GM19240 (cell line): ENCODE results near the gene SPDYE2B.
"Not testable (repeated sequence)": the region's sequence is repeated elsewhere in the genome, so short reads cannot be mapped to it uniquely, and the experiment has no call there.

Source experiments
- DNase-seq: peaks from one replicate; pipeline ENCODE4 v3.0.0; 2011; ENCODE audit warnings: low spot score; ENCODE audit not compliant: insufficient read length

Gene SPDYE2B

GRCh38 chr7:102642691-102643090 lies 7.4 kb upstream of the SPDYE2B start, which contains the start of gene UPK3BL1:
Gene UPK3BL1, minus strand, starts transcription at chr7:102642791. Its CDS starts 50 bp downstream, at chr7:102642741.
- not testable (repeated sequence) for DNase-seq

- DNase-seq = not testable (repeated sequence)
Observed at GRCh38 chr7:102643404-102643803, 6.7 kb upstream of the SPDYE2B start.

GRCh38 chr7:102647813-102648212 lies 2.3 kb upstream of the SPDYE2B start:
- DNase-seq = not testable (repeated sequence)

GRCh38 chr7:102664765-102665164 lies 14.6 kb downstream of the SPDYE2B start:
- not testable (repeated sequence) for DNase-seq

GRCh38 chr7:102666850-102667249 lies 16.7 kb downstream of the SPDYE2B start:
- DNase-seq = not testable (repeated sequence)

GRCh38 chr7:102667523-102667922 lies 17.4 kb downstream of the SPDYE2B start:
- DNase-seq = not testable (repeated sequence)

- peak; percentile 46 for DNase-seq
Observed at GRCh38 chr7:102671166-102671955, 21.2 kb downstream of the SPDYE2B start, which contains the start of gene POLR2J2. Gene POLR2J2, minus strand, starts transcription at chr7:102671663. Its CDS starts 62 bp downstream, at chr7:102671601.

- DNase-seq = not testable (repeated sequence)
Observed at GRCh38 chr7:102671956-102672307, 21.8 kb downstream of the SPDYE2B start.

GRCh38 chr7:102673447-102674067 lies 23.4 kb downstream of the SPDYE2B start:
- not testable (repeated sequence) for DNase-seq

GRCh38 chr7:102675545-102675944 lies 25.4 kb downstream of the SPDYE2B start:
- not testable (repeated sequence) for DNase-seq

GRCh38 chr7:102680780-102681179 lies 30.7 kb downstream of the SPDYE2B start:
- not testable (repeated sequence) for DNase-seq

- not testable (repeated sequence) for DNase-seq
Observed at GRCh38 chr7:102682560-102682959, 32.4 kb downstream of the SPDYE2B start.

GRCh38 chr7:102688299-102689036 lies 38.3 kb downstream of the SPDYE2B start:
- not testable (repeated sequence) for DNase-seq

GRCh38 chr7:102689436-102690282 lies 39.5 kb downstream of the SPDYE2B start:
- DNase-seq = not testable (repeated sequence)

GRCh38 chr7:102690602-102691001 lies 40.5 kb downstream of the SPDYE2B start:
- DNase-seq = not testable (repeated sequence)

- not testable (repeated sequence) for DNase-seq
Observed at GRCh38 chr7:102694008-102694407, 43.9 kb downstream of the SPDYE2B start.

GRCh38 chr7:102695033-102695552 lies 45.0 kb downstream of the SPDYE2B start:
- not testable (repeated sequence) for DNase-seq

GRCh38 chr7:102696009-102696408 lies 45.9 kb downstream of the SPDYE2B start:
- DNase-seq = not testable (repeated sequence)

GRCh38 chr7:102697642-102698512 lies 47.8 kb downstream of the SPDYE2B start:
- not testable (repeated sequence) for DNase-seq
